H9 (cell line): ENCODE data around the gene TTC31. TPM values are rescaled to one million over a fixed set of nuclear protein-coding genes. Genes with fewer than 3 reads are reported as not detected.

Experiments
- DNase-seq: peaks from one replicate; pipeline ENCODE4 v3.0.0-alpha.2; 2017
- H2AFZ ChIP-seq: one replicate; pipeline ENCODE4 v1.6.1; 2013; ENCODE audit warnings: mild to moderate bottlenecking, low read length, control low read depth, moderate library complexity
- H2AK5ac ChIP-seq: 2 replicates; pipeline ENCODE4 v1.6.1; 2013; ENCODE audit warnings: low read length, control low read depth, mixed read lengths; ENCODE audit not compliant: insufficient read length
- H2BK120ac ChIP-seq: one replicate; pipeline ENCODE4 v1.6.1; 2013; ENCODE audit warnings: low read depth, mild to moderate bottlenecking, low read length, control low read depth, inconsistent platforms; ENCODE audit not compliant: poor library complexity, severe bottlenecking
- H2BK12ac ChIP-seq: 2 replicates; pipeline ENCODE4 v1.6.1; 2013; ENCODE audit warnings: low read length, control low read depth, mixed read lengths, low read depth; ENCODE audit not compliant: insufficient read length
- H2BK15ac ChIP-seq: 2 replicates; pipeline ENCODE4 v1.6.1; 2013; ENCODE audit warnings: low read depth, low read length, control low read depth
- H2BK20ac ChIP-seq: one replicate; pipeline ENCODE4 v1.6.1; 2013; ENCODE audit warnings: low read depth, mild to moderate bottlenecking, low read length, control low read depth, inconsistent platforms; ENCODE audit not compliant: poor library complexity, severe bottlenecking
- H2BK5ac ChIP-seq: 2 replicates; pipeline ENCODE4 v1.6.1; 2013; ENCODE audit warnings: low read length, control low read depth, mixed read lengths; ENCODE audit not compliant: insufficient read length
- H3K14ac ChIP-seq: 2 replicates; pipeline ENCODE4 v1.6.1; 2013; ENCODE audit warnings: low read length, control low read depth; ENCODE audit not compliant: insufficient read depth
- H3K18ac ChIP-seq: 2 replicates; pipeline ENCODE4 v1.6.1; 2013; ENCODE audit warnings: low read depth, mild to moderate bottlenecking, mixed read lengths, low read length, control low read depth; ENCODE audit not compliant: insufficient read length
- H3K23ac ChIP-seq: 2 replicates; pipeline ENCODE4 v1.6.1; 2013; ENCODE audit warnings: low read length, control low read depth, mixed read lengths, low read depth; ENCODE audit not compliant: insufficient read length
- H3K23me2 ChIP-seq: 2 replicates; pipeline ENCODE4 v1.6.1; 2013; ENCODE audit warnings: low read depth, mild to moderate bottlenecking, mixed read lengths, low read length, control low read depth; ENCODE audit not compliant: insufficient read length, poor library complexity, severe bottlenecking
- H3K27ac ChIP-seq: 2 replicates; pipeline ENCODE4 v1.5.1; 2013; ENCODE audit warnings: low read length, control low read depth, mixed read lengths, low read depth; ENCODE audit not compliant: insufficient read length
- H3K27me3 ChIP-seq: 2 replicates; pipeline ENCODE4 v1.6.1; 2013; ENCODE audit warnings: low read length, control low read depth, inconsistent platforms; ENCODE audit not compliant: insufficient read depth
- H3K4ac ChIP-seq: 2 replicates; pipeline ENCODE4 v1.6.1; 2013; ENCODE audit warnings: low read depth, mild to moderate bottlenecking, control low read depth, inconsistent platforms, low read length, moderate library complexity
- H3K4me1 ChIP-seq: 2 replicates; pipeline ENCODE4 v1.6.1; 2013; ENCODE audit warnings: low read length, control low read depth, inconsistent platforms; ENCODE audit not compliant: insufficient read depth
- H3K4me2 ChIP-seq: 2 replicates; pipeline ENCODE4 v1.6.1; 2013; ENCODE audit warnings: low read length, control low read depth, mixed read lengths; ENCODE audit not compliant: insufficient read length, insufficient read depth
- H3K56ac ChIP-seq: 2 replicates; pipeline ENCODE4 v1.6.1; 2013; ENCODE audit warnings: low read depth, mild to moderate bottlenecking, mixed read lengths, low read length, control low read depth; ENCODE audit not compliant: insufficient read length
- H3K79me1 ChIP-seq: 2 replicates; pipeline ENCODE4 v1.6.1; 2013; ENCODE audit warnings: low read depth, mild to moderate bottlenecking, moderate library complexity, low read length, control low read depth, inconsistent platforms; ENCODE audit not compliant: insufficient read depth, poor library complexity, severe bottlenecking
- H3K79me2 ChIP-seq: 2 replicates; pipeline ENCODE4 v1.6.1; 2013; ENCODE audit warnings: low read length, control low read depth, inconsistent platforms; ENCODE audit not compliant: insufficient read depth
- H3K9ac ChIP-seq: 2 replicates; pipeline ENCODE4 v1.6.1; 2013; ENCODE audit warnings: low read length, control low read depth, mixed read lengths; ENCODE audit not compliant: insufficient read length; ENCODE audit errors: extremely low read depth
- H3K9me3 ChIP-seq: one replicate; pipeline ENCODE4 v1.6.1; 2013; ENCODE audit warnings: low read depth, low read length, inconsistent platforms; ENCODE audit not compliant: control insufficient read depth
- H3T11ph ChIP-seq: one replicate; pipeline ENCODE4 v1.6.1; 2013; ENCODE audit warnings: mild to moderate bottlenecking, low read length, control low read depth, inconsistent platforms
- H4K20me1 ChIP-seq: one replicate; pipeline ENCODE4 v1.6.1; 2013; ENCODE audit not compliant: control insufficient read depth, insufficient read length, insufficient read depth
- H4K5ac ChIP-seq: 2 replicates; pipeline ENCODE4 v1.6.1; 2013; ENCODE audit warnings: low read depth, mild to moderate bottlenecking, mixed read lengths, low read length, control low read depth; ENCODE audit not compliant: insufficient read length
- H4K8ac ChIP-seq: replicated peaks from 2 replicates; pipeline ENCODE4 v1.6.1; 2013; ENCODE audit warnings: low read length, control low read depth, mixed read lengths, low read depth; ENCODE audit not compliant: insufficient read length
- H4K91ac ChIP-seq: 2 replicates; pipeline ENCODE4 v1.6.1; 2013; ENCODE audit warnings: low read depth, mild to moderate bottlenecking, moderate library complexity, mixed read lengths, low read length, control low read depth; ENCODE audit not compliant: insufficient read length
- H3K27ac Mint-ChIP-seq, 3 experiments: 2 replicates in 2 of 3; 3 replicates in 1 of 3; pipeline ENCODE4 v1.8.0; 2020 to 2021; ENCODE audit warnings: mixed read lengths in 3 of 3, mild to moderate bottlenecking in 1 of 3, moderate library complexity in 1 of 3
- H3K27me3 Mint-ChIP-seq: 2 replicates; pipeline ENCODE4 v1.8.0; 2021; ENCODE audit warnings: low read depth, mild to moderate bottlenecking, moderate library complexity, mixed read lengths
- H3K36me3 Mint-ChIP-seq, 3 experiments: 2 replicates in 2 of 3; 3 replicates in 1 of 3; pipeline ENCODE4 v1.8.0; 2020 to 2021; ENCODE audit warnings: low read depth in 3 of 3, mixed read lengths in 3 of 3; ENCODE audit not compliant: insufficient read depth in 1 of 3
- H3K4me1 Mint-ChIP-seq, 2 experiments: 2 replicates each; pipeline ENCODE4 v1.8.0; 2020; ENCODE audit warnings: mixed read lengths in 2 of 2
- H3K4me3 Mint-ChIP-seq, 2 experiments: 2 replicates in 1 of 2; 3 replicates in 1 of 2; pipeline ENCODE4 v1.8.0; 2020 to 2021; ENCODE audit warnings: mild to moderate bottlenecking in 2 of 2, mixed read lengths in 2 of 2, moderate library complexity in 1 of 2
- H3K9me3 Mint-ChIP-seq, 2 experiments: 2 replicates in 1 of 2; 3 replicates in 1 of 2; pipeline ENCODE4 v1.8.0; 2020; ENCODE audit warnings: mild to moderate bottlenecking in 2 of 2, mixed read lengths in 2 of 2, moderate library complexity in 1 of 2
- CTCF ChIP-seq: fragments of 200-600 bp; sonication (generic); conservative IDR thresholded peaks from 3 replicates; pipeline ENCODE4 v1.8.0; 2021; ENCODE audit warnings: antibody characterized with exemption, mild to moderate bottlenecking
- WGBS: extraction: QIAGEN DNeasy Blood & Tissue Kit; methylation state at CpG from one replicate; pipeline ENCODE4 v1.1.7; 2013; ENCODE audit warnings: missing lambda C conversion rate, low lambda C conversion rate, mixed read lengths; ENCODE audit not compliant: insufficient read length; ENCODE audit errors: extremely low coverage; 5-methylcytosine and 5-hydroxymethylcytosine counted together
- total RNA-seq: library from RNA; stranded (reverse); gene quantifications from 2 replicates; pipeline ENCODE4 v1.2.1, GENCODE V29; 2021

TTC31 gene
- total RNA-seq, 1 experiment from 2014 or later: 33.3 TPM

GRCh38 chr2:74525717-74526648, 43.1 kb downstream of the TTC31 start, which contains the start of gene DQX1:
DQX1 (minus strand) TSS chr2:74526231; CDS start chr2:74525729, 502 bp downstream.
- H3K27me3 ChIP-seq: peaks cover 3% of the 10 kb centered on the region; the same call in 1 of the 2 replicates
- H3T11ph ChIP-seq: no peak within 1 kb of the TSS
- H4K20me1 ChIP-seq: no peaks in the 10 kb centered on the region
- no peaks in the 10 kb centered on the region for H3K9me3 ChIP-seq
- H2BK12ac ChIP-seq: no peak within 1 kb of the TSS
- H2BK120ac ChIP-seq: no peak within 1 kb of the TSS
- no CpG with 5 or more reads among the region's 11 CpGs for WGBS
- no peak within 1 kb of the TSS for H3K56ac ChIP-seq
- H2AK5ac ChIP-seq: no peak within 1 kb of the TSS
- no peak within 1 kb of the TSS for H4K8ac ChIP-seq
- H3K23me2 ChIP-seq: peaks cover 15% of the 10 kb centered on the region
- H3K4ac ChIP-seq: no peak within 1 kb of the TSS
- peaks cover 4% of the 10 kb centered on the region; the same call in 1 of the 2 replicates for H3K79me2 ChIP-seq
- peaks cover 4% of the 10 kb centered on the region; the same call in 1 of the 2 replicates for H3K4me1 ChIP-seq
- no peak within 1 kb of the TSS for H2BK5ac ChIP-seq
- H3K18ac ChIP-seq: no peak within 1 kb of the TSS
- H3K23ac ChIP-seq: no peak within 1 kb of the TSS
- no peak within 1 kb of the TSS for H3K4me2 ChIP-seq
- H3K79me1 ChIP-seq: peaks cover 4% of the 10 kb centered on the region
- no peak within 1 kb of the TSS for H3K14ac ChIP-seq
- Mint-ChIP-seq H3K36me3 (peaks cover 23 to 35% (median 30%) of the 10 kb centered on the region in 3 experiments), H3K9me3 (no peaks in the 10 kb centered on the region; a peak in 1 of 5 replicates), H3K4me3 (peak within 1 kb of the TSS; percentile 30 to 63; a peak in 4 of 5 replicates), H3K27me3 (peaks cover 28% of the 10 kb centered on the region), H3K27ac (peak within 1 kb of the TSS in 1 of 3 experiments; percentile 55; a peak in 2 of 7 replicates), H3K4me1 (peaks cover 17 to 19% of the 10 kb centered on the region in 2 experiments)
- no peak within 1 kb of the TSS for H3K9ac ChIP-seq
- DNase-seq: peak; percentile 78
- H2BK20ac ChIP-seq: no peak within 1 kb of the TSS
- no peak within 1 kb of the TSS for H4K91ac ChIP-seq
- no peak for TF ChIP-seq CTCF
- no peak within 1 kb of the TSS for H2AFZ ChIP-seq
- no peak within 1 kb of the TSS for H4K5ac ChIP-seq
- H2BK15ac ChIP-seq: no peak within 1 kb of the TSS
- no peak within 1 kb of the TSS for H3K27ac ChIP-seq
